Left ventricle myocardium inferior (tissue), 1 donor: ENCODE data around the gene COMMD6. TPM values are rescaled to one million over a fixed set of nuclear protein-coding genes. Genes with fewer than 3 reads are reported as not detected.

Experiments
- DNase-seq: peaks from one replicate; pipeline ENCODE4 v3.0.0-alpha.2; 2020
- H3K27ac ChIP-seq: fragments of 200-600 bp; replicated peaks from 2 replicates; pipeline ENCODE4 v1.8.0; 2021
- H3K27me3 ChIP-seq: fragments of 200-600 bp; 2 replicates; pipeline ENCODE4 v1.8.0; 2021; ENCODE audit warnings: low read depth
- H3K36me3 ChIP-seq: fragments of 200-600 bp; 2 replicates; pipeline ENCODE4 v1.8.0; 2021
- H3K4me1 ChIP-seq: fragments of 200-600 bp; 2 replicates; pipeline ENCODE4 v1.8.0; 2021
- H3K4me3 ChIP-seq: fragments of 200-600 bp; 2 replicates; pipeline ENCODE4 v1.8.0; 2021; ENCODE audit warnings: mild to moderate bottlenecking, moderate library complexity
- H3K9me3 ChIP-seq: fragments of 200-600 bp; replicated peaks from 2 replicates; pipeline ENCODE4 v1.8.0; 2021
- CTCF ChIP-seq: fragments of 200-600 bp; IDR thresholded peaks from 2 replicates; pipeline ENCODE4 v1.8.0; 2021; ENCODE audit warnings: antibody characterized with exemption, mild to moderate bottlenecking, borderline replicate concordance
- intact Hi-C: fragments of 100-400 bp; cut with micrococcal nuclease; formaldehyde crosslinking; loops from one replicate; pipeline ENCODE4 v1.11.0; 2022
- total RNA-seq: library from RNA; stranded (reverse); fragmentation: NEBNext Ultra II Directional; extraction: Animal tissue kit (Norgen Biotek cat#: 25700); gene quantifications from one replicate; pipeline ENCODE4 v1.2.1, GENCODE V29; 2021
- donor health status: DM: no; HTN: yes; CAD: no; lungs with severe emphysema.

COMMD6 gene
- total RNA-seq, 1 donor from 2014 or later: 145 TPM

DNA sequence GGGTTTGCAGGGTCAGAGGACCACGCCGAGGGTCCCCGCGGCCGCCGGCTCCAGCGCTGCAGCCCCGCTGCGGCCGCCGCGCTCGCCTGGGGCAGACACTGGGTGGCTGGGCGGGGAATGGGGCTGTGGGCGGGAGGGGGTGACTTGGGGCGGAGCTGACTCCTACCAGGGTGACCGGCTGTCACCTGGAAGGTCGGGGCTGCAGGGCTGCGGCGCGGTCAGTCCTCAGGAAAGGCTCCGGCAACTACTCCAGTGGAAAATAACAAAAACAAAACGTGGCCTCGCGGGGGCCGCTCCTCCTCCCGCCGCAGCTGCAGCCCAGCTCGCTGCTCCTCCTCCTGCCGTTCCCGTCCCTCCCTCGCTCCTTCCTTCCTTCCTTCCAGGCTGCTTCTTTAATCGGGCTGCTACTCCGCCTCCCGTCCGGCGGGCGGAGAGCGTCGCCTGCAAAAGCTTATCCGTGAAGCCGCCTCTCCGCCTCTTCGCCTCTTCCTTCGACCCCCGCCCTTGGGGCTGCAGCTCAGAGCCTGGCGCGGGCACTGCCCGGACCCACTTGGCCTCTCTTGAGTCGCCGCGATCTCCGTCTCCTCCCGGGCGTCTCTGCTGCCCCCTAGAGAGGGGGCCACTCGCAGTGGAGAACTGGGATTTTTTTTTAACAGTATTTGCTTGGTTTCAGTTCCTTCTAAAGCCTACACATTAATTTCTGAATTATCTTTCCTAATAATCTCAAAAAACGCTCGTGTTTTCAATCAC lies 55.4 kb downstream of the COMMD6 start, which contains the start of gene TBC1D4:
Gene TBC1D4 (minus strand): TSS at position 100 of the 750 bp plus-strand sequence. CDS start 402 bp downstream, outside the sequence.
- Histone ChIP-seq H3K36me3 (no peaks in the 10 kb centered on the region), H3K27ac (peak within 1 kb of the TSS; percentile 95), H3K9me3 (no peaks in the 10 kb centered on the region), H3K27me3 (no peaks in the 10 kb centered on the region), H3K4me1 (peaks cover 56% of the 10 kb centered on the region), H3K4me3 (peak within 1 kb of the TSS; percentile 95)
- peak; percentile 83 for TF ChIP-seq CTCF
- DNase-seq: peak; percentile 84
- intact Hi-C loops: loop anchor here (5.0 kb wide), 1 partner anchor 110 kb away; no protein-coding TSS in a partner anchor

DNA sequence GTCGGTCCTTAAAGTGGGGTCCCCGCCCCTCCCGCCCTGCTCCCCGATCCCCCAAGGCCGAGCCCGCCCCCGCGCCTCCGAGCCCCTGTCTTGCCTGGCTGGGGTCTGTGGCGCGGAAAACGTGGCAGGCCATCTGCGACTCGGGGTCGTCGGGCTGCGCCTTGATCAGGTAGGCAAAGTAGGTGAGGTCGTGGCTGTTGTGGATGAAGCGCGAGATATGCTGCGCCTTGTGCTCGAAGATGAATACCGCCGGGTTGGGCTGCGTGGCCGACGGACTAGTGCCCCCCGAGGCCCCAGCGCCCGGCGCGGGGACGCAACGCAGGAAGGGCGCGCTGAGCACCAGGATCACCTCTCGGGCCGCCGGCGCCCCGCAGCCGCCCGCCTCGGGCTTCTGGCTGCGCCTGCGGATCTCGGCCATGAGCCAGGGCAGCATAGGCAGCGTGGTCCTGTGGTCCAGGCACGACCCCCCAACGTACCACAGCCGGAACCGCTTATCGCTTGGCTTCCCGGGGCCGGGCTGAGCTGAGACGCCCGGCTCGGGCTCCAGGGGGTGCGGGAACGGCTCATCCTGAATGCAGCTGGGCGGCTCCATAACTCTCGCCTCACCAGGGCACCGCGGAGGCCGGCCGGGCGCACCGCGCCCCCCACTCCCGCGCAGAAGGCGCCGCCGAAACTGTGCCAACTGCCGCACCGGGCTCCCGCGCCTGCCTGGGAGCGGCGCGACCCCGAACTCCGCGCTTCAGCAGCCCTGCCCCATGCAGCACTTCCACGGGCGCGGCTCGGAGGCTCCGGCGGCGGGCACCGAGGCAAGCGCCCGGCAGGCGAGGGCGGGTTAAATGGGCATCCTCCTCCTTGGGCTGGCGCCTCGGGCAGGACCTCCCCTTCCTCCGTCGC lies 56.2 kb downstream of the COMMD6 start:
- Histone ChIP-seq H3K36me3 (no peaks in the 10 kb centered on the region), H3K9me3 (no peaks in the 10 kb centered on the region), H3K27me3 (no peaks in the 10 kb centered on the region), H3K27ac (peak overlapping the region; percentile 95), H3K4me3 (peak overlapping the region; percentile 95), H3K4me1 (peaks cover 63% of the 10 kb centered on the region)
- DNase-seq: peak; percentile 22
- no peak for TF ChIP-seq CTCF
- intact Hi-C loops: loop anchor here (5.0 kb wide), 1 partner anchor 109 kb away; no protein-coding TSS in a partner anchor

GRCh38 chr13:75480671-75481175 lies 56.9 kb downstream of the COMMD6 start:
- DNase-seq: peak; percentile 44
- no peaks in the 10 kb centered on the region for H3K27me3 ChIP-seq
- H3K9me3 ChIP-seq: no peaks in the 10 kb centered on the region
- peak overlapping the region; percentile 95 for H3K27ac ChIP-seq
- H3K36me3 ChIP-seq: no peaks in the 10 kb centered on the region
- H3K4me3 ChIP-seq: peak overlapping the region; percentile 95
- peaks cover 68% of the 10 kb centered on the region for H3K4me1 ChIP-seq
- TF ChIP-seq CTCF: no peak
- intact Hi-C loops: loop anchor here (5.0 kb wide), 1 partner anchor 108 kb away; no protein-coding TSS in a partner anchor

GRCh38 chr13:75479102-75479740 lies 58.4 kb downstream of the COMMD6 start:
- intact Hi-C loops: loop anchor here (5.0 kb wide), 1 partner anchor 63 kb away; no protein-coding TSS in a partner anchor
- H3K9me3 ChIP-seq: no peaks in the 10 kb centered on the region
- H3K36me3 ChIP-seq: no peaks in the 10 kb centered on the region
- no peak for TF ChIP-seq CTCF
- H3K27ac ChIP-seq: peak overlapping the region; percentile 95
- H3K4me1 ChIP-seq: peaks cover 80% of the 10 kb centered on the region
- no peak for DNase-seq
- H3K4me3 ChIP-seq: peak overlapping the region; percentile 95
- H3K27me3 ChIP-seq: no peaks in the 10 kb centered on the region

DNA sequence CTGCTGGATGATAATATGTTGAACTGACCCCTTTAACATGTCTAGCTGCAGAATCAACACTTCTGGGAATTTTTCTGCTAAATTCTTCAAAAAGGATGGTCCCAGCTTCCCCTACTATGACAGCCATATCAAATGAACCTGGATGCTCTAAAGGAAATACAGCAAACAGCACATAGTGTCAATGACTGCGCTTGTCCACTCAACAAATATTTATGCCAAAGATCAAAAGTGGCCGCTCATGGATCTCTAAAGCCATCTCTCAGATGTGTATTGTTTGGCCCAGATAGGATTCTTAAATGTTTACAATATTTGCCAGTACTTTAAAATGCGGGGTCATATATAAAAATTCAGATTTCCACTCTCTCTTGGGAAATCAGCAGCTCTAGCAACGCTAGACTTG lies 59.0 kb downstream of the COMMD6 start:
- Histone ChIP-seq H3K4me1 (peaks cover 85% of the 10 kb centered on the region), H3K36me3 (no peaks in the 10 kb centered on the region), H3K9me3 (no peaks in the 10 kb centered on the region), H3K4me3 (peak overlapping the region; percentile 95), H3K27ac (peak overlapping the region; percentile 95), H3K27me3 (no peaks in the 10 kb centered on the region)
- intact Hi-C loops: loop anchor here (5.0 kb wide), 1 partner anchor 64 kb away; no protein-coding TSS in a partner anchor
- DNase-seq: no peak
- TF ChIP-seq CTCF: no peak
